Liver (tissue), 9 donors: ENCODE results near the gene TCP1. TPM values are rescaled to one million over a fixed set of nuclear protein-coding genes. Genes with fewer than 3 reads are reported as not detected.
A peak's percentile ranks its signal among the peaks of the same experiment; 100 is the strongest.

Experiments
- DNase-seq: peaks from one replicate; pipeline ENCODE4 v3.0.0-alpha.2; 2017; ENCODE audit warnings: low spot score
- H3K27ac ChIP-seq, 2 donors: one replicate each; pipeline ENCODE4 v1.7.0; 2013; ENCODE audit warnings: inconsistent platforms in 2 of 2, low read length in 2 of 2, control low read depth in 1 of 2, low read depth in 1 of 2, mild to moderate bottlenecking in 1 of 2
- H3K27me3 ChIP-seq, 4 donors: one replicate each; pipeline versions ENCODE4 v1.6.1 to v1.7.0; 2013; ENCODE audit warnings: low read length in 3 of 4, inconsistent platforms in 1 of 4, mild to moderate bottlenecking in 1 of 4, moderate library complexity in 1 of 4; ENCODE audit not compliant: control insufficient read depth in 4 of 4, insufficient read depth in 4 of 4
- H3K36me3 ChIP-seq, 4 donors: one replicate each; pipeline versions ENCODE4 v1.6.1 to v1.7.0; 2013; ENCODE audit warnings: low read length in 3 of 4, mild to moderate bottlenecking in 3 of 4, low read depth in 1 of 4, moderate library complexity in 1 of 4; ENCODE audit not compliant: control insufficient read depth in 4 of 4, insufficient read depth in 3 of 4
- H3K4me1 ChIP-seq, 4 donors: one replicate each; pipeline versions ENCODE4 v1.6.1 to v1.7.0; 2013; ENCODE audit warnings: low read length in 3 of 4, mild to moderate bottlenecking in 3 of 4, moderate library complexity in 1 of 4; ENCODE audit not compliant: control insufficient read depth in 4 of 4, insufficient read depth in 4 of 4
- H3K4me3 ChIP-seq, 3 donors: one replicate each; pipeline versions ENCODE4 v1.6.1 to v1.7.0; 2013; ENCODE audit warnings: low read length in 3 of 3, control low read depth in 1 of 3, low read depth in 1 of 3, mild to moderate bottlenecking in 1 of 3
- H3K9ac ChIP-seq, 2 donors: one replicate each; pipeline ENCODE4 v1.7.0; 2013; ENCODE audit warnings: low read length in 2 of 2, mild to moderate bottlenecking in 2 of 2, moderate library complexity in 2 of 2, control low read depth in 1 of 2, low read depth in 1 of 2
- H3K9me3 ChIP-seq, 4 donors: one replicate each; pipeline versions ENCODE4 v1.6.1 to v1.7.0; 2013; ENCODE audit warnings: low read length in 3 of 4; ENCODE audit not compliant: control insufficient read depth in 4 of 4
- CTCF ChIP-seq: fragments of 150-350 bp; IDR thresholded peaks from 2 replicates; pipeline ENCODE4 v1.5.1; 2017; ENCODE audit warnings: improper control_type of control experiment, low read depth, low read length; ENCODE audit not compliant: missing input control
- EGR1 ChIP-seq, 2 donors: IDR thresholded peaks; 2 replicates each; pipeline ENCODE4 v1.6.1; 2016 to 2018; ENCODE audit warnings: antibody characterized with exemption in 2 of 2, low read depth in 2 of 2
- GABPA ChIP-seq, 2 donors: IDR thresholded peaks in 1 of 2; conservative IDR thresholded peaks in 1 of 2; 2 replicates each; pipeline ENCODE4 v1.6.1; 2016; ENCODE audit warnings: antibody characterized with exemption in 2 of 2, mild to moderate bottlenecking in 1 of 2, moderate library complexity in 1 of 2
- HNF4A ChIP-seq, 2 donors: conservative IDR thresholded peaks; 2 replicates each; pipeline ENCODE4 v1.6.1; 2016; ENCODE audit warnings: antibody characterized with exemption in 2 of 2, mild to moderate bottlenecking in 2 of 2
- JUND ChIP-seq, 2 donors: IDR thresholded peaks; 2 replicates each; pipeline ENCODE4 v1.6.1; 2016; ENCODE audit warnings: antibody characterized with exemption in 2 of 2
- MAX ChIP-seq: IDR thresholded peaks from 2 replicates; pipeline ENCODE4 v1.6.1; 2016; ENCODE audit warnings: antibody characterized with exemption
- NR2F2 ChIP-seq: IDR thresholded peaks from 2 replicates; pipeline ENCODE4 v1.6.1; 2016; ENCODE audit warnings: antibody characterized with exemption
- REST ChIP-seq: IDR thresholded peaks from 2 replicates; pipeline ENCODE4 v1.6.1; 2016; ENCODE audit warnings: antibody characterized with exemption, mild to moderate bottlenecking
- SP1 ChIP-seq: IDR thresholded peaks from 2 replicates; pipeline ENCODE4 v1.6.1; 2018; ENCODE audit warnings: antibody characterized with exemption, mild to moderate bottlenecking
- TAF1 ChIP-seq: conservative IDR thresholded peaks from 2 replicates; pipeline ENCODE4 v1.6.1; 2016; ENCODE audit warnings: antibody characterized with exemption, mild to moderate bottlenecking
- YY1 ChIP-seq: IDR thresholded peaks from 2 replicates; pipeline ENCODE4 v1.6.1; 2016; ENCODE audit warnings: antibody characterized with exemption, mild to moderate bottlenecking
- WGBS: extraction: QIAGEN DNeasy Blood & Tissue Kit; methylation state at CpG from one replicate; pipeline ENCODE4 v1.1.7; 2013; 5-methylcytosine and 5-hydroxymethylcytosine counted together
- polyA plus RNA-seq, 2 donors: library from polyadenylated mRNA; stranded (reverse) in 1 of 2; unstranded in 1 of 2; fragments of 200-250 nt in 1 of 2; fragments of >200 nt in 1 of 2; fragmentation: Nextera tagmentation in 1 of 2; extraction: Ambion mirVana in 1 of 2; gene quantifications; one replicate each; pipeline versions ENCODE4 v1.2.1 to v1.2.3, GENCODE V29; 2013 to 2015
- total RNA-seq, 2 donors: library from RNA; depleted of rRNA; stranded (reverse); fragments of >200 nt; gene quantifications; one replicate each; pipeline ENCODE4 v1.2.3, GENCODE V29; 2014
- donor health status: healthy.
- donor health status: healthy.
- donor health status: healthy.
- donor health status: healthy.
- donor health status: healthy.

Gene TCP1
- total and polyA plus RNA-seq, 4 donors, result 59.5 to 155 (median 94.3) TPM

GRCh38 chr6:159761873-159762680, 27.3 kb downstream of the TCP1 start, which contains the start of gene ACAT2:
Gene ACAT2, plus strand, starts transcription at chr6:159762045. Its CDS starts 43 bp downstream, at chr6:159762088.
- H3K27ac ChIP-seq, result peak within 1 kb of the TSS; percentile 100
- H3K36me3 ChIP-seq, result peaks cover 0 to 21% (median 15%) of the 10 kb centered on the region in 4 donors

More at GRCh38 chr6:159761873-159762680, 27.3 kb downstream of the TCP1 start, which contains the start of gene ACAT2:
- H3K4me3 ChIP-seq, result peak within 1 kb of the TSS; percentile 74 to 94 (median 83)
- TF ChIP-seq TAF1, result peak; percentile 59
- no peak for TF ChIP-seq NR2F2
- peak; percentile 91 for TF ChIP-seq YY1
- no peak for TF ChIP-seq GABPA (IDR thresholded peaks at IDR 0.05 in 1 of 2, conservative IDR thresholded peaks at IDR 0.05 in 1 of 2)
- TF ChIP-seq HNF4A (conservative IDR thresholded peaks at IDR 0.05), result no peak
- no peak for TF ChIP-seq CTCF
- TF ChIP-seq EGR1 (IDR thresholded peaks at IDR 0.05; ENCODE audit: low read depth in 2 of 2), result no peak
- TF ChIP-seq JUND (IDR thresholded peaks at IDR 0.05), result no peak
- TF ChIP-seq SP1, result peak; percentile 97
- no peak for TF ChIP-seq MAX
- peak; percentile 78 for TF ChIP-seq REST
- H3K4me1 ChIP-seq, result peaks cover 0 to 30% (median 18%) of the 10 kb centered on the region in 4 donors
- peak within 1 kb of the TSS; percentile 67 to 96 for H3K9ac ChIP-seq
- peak; percentile 90 for DNase-seq
- WGBS, result under 1% methylated on average over 76 of the region's 76 CpGs
- no peaks in the 10 kb centered on the region for H3K9me3 ChIP-seq
- no peaks in the 10 kb centered on the region for H3K27me3 ChIP-seq
